ENCODE data around the gene ACADS.
A peak's percentile ranks its signal among the peaks of the same experiment; 100 is the strongest.

Gene ACADS

DNA sequence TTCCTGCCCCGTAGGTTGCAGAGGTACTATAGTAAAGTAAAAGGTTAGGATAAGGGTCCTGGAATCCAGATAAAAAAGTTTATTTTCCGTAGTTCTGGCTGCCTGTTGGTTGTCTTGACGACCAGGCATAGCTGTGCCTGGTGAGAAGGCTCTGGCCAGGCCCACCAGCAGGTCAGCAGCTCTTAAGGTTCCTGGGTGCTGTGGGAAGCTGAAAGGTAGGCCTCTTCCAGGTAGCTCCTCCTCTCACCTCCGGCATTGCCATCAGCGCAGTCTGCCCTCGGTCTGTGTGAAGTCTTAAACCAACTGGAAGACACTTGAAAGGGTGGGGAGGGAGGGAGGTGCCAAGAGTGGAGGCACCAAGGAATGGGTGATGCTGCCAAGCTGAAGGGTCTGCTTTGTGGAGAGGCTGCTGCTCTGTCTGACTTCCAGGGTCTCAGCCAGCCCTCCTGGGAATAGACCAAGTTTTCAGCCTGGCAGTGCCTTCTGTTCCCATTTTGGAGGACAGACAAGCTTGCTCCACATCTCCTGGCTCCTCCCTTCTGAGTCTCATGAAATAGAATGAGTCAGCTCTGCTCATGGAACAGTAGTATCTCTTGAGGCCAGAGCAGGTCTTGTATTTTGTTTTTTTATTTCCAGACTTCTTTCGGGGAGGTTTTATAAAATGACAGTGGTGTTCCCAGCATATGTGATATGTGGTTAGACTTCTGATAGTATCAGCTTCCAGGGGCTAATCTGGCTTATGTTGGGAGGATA lies 5.2 kb upstream of the ACADS start:
- TF ChIP-seq RARB (CRISPR knock-in tag; IDR thresholded peaks at IDR 0.05) (no peak), TOX (CRISPR knock-in tag; IDR thresholded peaks at IDR 0.05; ENCODE audit: borderline replicate concordance) (no peak), CSDC2 (CRISPR knock-in tag; IDR thresholded peaks at IDR 0.05) (no peak), ZNF70 (CRISPR knock-in tag; IDR thresholded peaks at IDR 0.05) (no peak), TCF4 (CRISPR knock-in tag; IDR thresholded peaks at IDR 0.05; ENCODE audit: borderline replicate concordance) (no peak), GLIS3 (CRISPR knock-in tag; IDR thresholded peaks at IDR 0.05) (no peak)
- peak; percentile 53 for ATAC-seq

DNA sequence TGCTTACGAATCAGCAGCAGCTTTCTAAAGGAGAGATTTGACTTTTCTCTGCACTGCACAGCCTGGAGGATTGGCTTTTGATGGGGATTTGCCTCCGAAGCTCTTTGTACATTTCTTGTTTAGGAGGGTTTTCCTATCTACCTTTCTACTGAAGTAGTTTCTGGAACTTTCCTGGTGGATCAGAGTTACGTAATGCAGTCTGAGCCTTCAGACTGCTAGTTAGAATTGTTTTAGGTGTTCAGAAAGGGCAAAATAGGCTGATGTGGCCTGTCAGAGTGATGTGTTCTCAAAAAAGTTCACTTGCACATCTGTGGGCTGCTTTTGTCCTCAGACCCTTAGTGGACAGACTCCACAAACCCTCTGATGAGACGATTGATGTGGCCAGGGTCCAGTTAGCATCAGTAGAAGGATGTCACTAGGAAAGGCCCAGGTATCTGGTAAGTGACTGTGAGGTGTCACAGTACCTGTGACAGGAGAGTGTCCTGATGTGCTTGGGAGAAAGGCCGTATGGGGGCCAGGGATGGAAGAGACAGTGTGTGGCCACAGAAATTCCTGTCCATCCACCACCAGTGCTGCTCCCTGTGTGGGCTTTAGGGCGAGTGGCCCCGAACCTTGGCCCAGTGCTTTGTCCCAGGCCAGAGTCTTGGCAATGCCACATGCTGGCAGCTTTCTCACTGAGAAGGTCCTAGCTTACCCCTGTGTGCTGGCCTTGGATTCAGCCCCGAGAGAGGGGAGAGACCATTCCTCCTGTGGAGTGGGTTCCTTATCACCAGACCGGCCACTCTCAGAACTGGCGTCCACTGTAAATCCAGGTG lies 4.4 kb upstream of the ACADS start:
- no peak for ATAC-seq
- TF ChIP-seq TOX (CRISPR knock-in tag; IDR thresholded peaks at IDR 0.05; ENCODE audit: borderline replicate concordance): no peak
- TF ChIP-seq POU6F1 (CRISPR knock-in tag; IDR thresholded peaks at IDR 0.05; ENCODE audit: borderline replicate concordance, low read depth): no peak
- no peak for TF ChIP-seq TSHZ2 (CRISPR knock-in tag; IDR thresholded peaks at IDR 0.05)
- no peak for TF ChIP-seq ESRRG (CRISPR knock-in tag; IDR thresholded peaks at IDR 0.05)
- no peak for TF ChIP-seq OSR1 (CRISPR knock-in tag; IDR thresholded peaks at IDR 0.05)
- no peak for TF ChIP-seq ARNTL (CRISPR knock-in tag; IDR thresholded peaks at IDR 0.05; ENCODE audit: borderline replicate concordance, low read depth)
- no peak for TF ChIP-seq ZNF8 (CRISPR knock-in tag; IDR thresholded peaks at IDR 0.05)
- no peak for TF ChIP-seq TCF4 (CRISPR knock-in tag; IDR thresholded peaks at IDR 0.05; ENCODE audit: borderline replicate concordance)
- TF ChIP-seq ZNF70 (CRISPR knock-in tag; IDR thresholded peaks at IDR 0.05): no peak
- TF ChIP-seq, protein P1, sequence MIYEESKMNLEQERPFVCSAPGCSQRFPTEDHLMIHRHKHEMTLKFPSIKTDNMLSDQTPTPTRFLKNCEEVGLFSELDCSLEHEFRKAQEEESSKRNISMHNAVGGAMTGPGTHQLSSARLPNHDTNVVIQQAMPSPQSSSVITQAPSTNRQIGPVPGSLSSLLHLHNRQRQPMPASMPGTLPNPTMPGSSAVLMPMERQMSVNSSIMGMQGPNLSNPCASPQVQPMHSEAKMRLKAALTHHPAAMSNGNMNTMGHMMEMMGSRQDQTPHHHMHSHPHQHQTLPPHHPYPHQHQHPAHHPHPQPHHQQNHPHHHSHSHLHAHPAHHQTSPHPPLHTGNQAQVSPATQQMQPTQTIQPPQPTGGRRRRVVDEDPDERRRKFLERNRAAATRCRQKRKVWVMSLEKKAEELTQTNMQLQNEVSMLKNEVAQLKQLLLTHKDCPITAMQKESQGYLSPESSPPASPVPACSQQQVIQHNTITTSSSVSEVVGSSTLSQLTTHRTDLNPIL (CRISPR knock-in tag; IDR thresholded peaks at IDR 0.05; ENCODE audit: low read depth): no peak

- ATAC-seq: no peak
- TF ChIP-seq GLIS3 (CRISPR knock-in tag; IDR thresholded peaks at IDR 0.05) (no peak), TSHZ2 (CRISPR knock-in tag; IDR thresholded peaks at IDR 0.05) (peak; percentile 66)
These were observed 3.8 kb upstream of the ACADS start for GRCh38 chr12:120721866-120722265.

- ATAC-seq: no peak
- TF ChIP-seq ZC3H10 (CRISPR knock-in tag; IDR thresholded peaks at IDR 0.05): no peak
- TF ChIP-seq, protein P2, sequence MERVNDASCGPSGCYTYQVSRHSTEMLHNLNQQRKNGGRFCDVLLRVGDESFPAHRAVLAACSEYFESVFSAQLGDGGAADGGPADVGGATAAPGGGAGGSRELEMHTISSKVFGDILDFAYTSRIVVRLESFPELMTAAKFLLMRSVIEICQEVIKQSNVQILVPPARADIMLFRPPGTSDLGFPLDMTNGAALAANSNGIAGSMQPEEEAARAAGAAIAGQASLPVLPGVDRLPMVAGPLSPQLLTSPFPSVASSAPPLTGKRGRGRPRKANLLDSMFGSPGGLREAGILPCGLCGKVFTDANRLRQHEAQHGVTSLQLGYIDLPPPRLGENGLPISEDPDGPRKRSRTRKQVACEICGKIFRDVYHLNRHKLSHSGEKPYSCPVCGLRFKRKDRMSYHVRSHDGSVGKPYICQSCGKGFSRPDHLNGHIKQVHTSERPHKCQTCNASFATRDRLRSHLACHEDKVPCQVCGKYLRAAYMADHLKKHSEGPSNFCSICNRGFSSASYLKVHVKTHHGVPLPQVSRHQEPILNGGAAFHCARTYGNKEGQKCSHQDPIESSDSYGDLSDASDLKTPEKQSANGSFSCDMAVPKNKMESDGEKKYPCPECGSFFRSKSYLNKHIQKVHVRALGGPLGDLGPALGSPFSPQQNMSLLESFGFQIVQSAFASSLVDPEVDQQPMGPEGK (CRISPR knock-in tag; IDR thresholded peaks at IDR 0.05; ENCODE audit: borderline replicate concordance): no peak
- TF ChIP-seq ZNF8 (CRISPR knock-in tag; IDR thresholded peaks at IDR 0.05): no peak
- no peak for TF ChIP-seq TOX (CRISPR knock-in tag; IDR thresholded peaks at IDR 0.05; ENCODE audit: borderline replicate concordance)
- TF ChIP-seq BACH2 (CRISPR knock-in tag; IDR thresholded peaks at IDR 0.05; ENCODE audit: borderline replicate concordance): no peak
- TF ChIP-seq, protein P1 (CRISPR knock-in tag; IDR thresholded peaks at IDR 0.05; ENCODE audit: low read depth): no peak
- no peak for TF ChIP-seq SNAI2 (CRISPR knock-in tag; IDR thresholded peaks at IDR 0.05)
- TF ChIP-seq ZNF565 (CRISPR knock-in tag; conservative IDR thresholded peaks at IDR 0.05; ENCODE audit: low read depth): no peak
- TF ChIP-seq RARB (CRISPR knock-in tag; IDR thresholded peaks at IDR 0.05): no peak
- no peak for TF ChIP-seq PPARA (CRISPR knock-in tag; IDR thresholded peaks at IDR 0.05; ENCODE audit: borderline replicate concordance)
- TF ChIP-seq CSDC2 (CRISPR knock-in tag; IDR thresholded peaks at IDR 0.05): no peak
- TF ChIP-seq ZNF70 (CRISPR knock-in tag; IDR thresholded peaks at IDR 0.05): no peak
- TF ChIP-seq ZFP30 (CRISPR knock-in tag; IDR thresholded peaks at IDR 0.05): no peak
- no peak for TF ChIP-seq ESRRG (CRISPR knock-in tag; IDR thresholded peaks at IDR 0.05)
- TF ChIP-seq OSR1 (CRISPR knock-in tag; IDR thresholded peaks at IDR 0.05): no peak
These were observed 2.8 kb upstream of the ACADS start for GRCh38 chr12:120722784-120723183.

Data from SK-N-SH treated with all-trans-retinoic acid at 6 μM for 48 hours (cell line).